GM21515 (cell line): ENCODE results near the gene SAMD4A.

ENCODE experiments used
- ATAC-seq: cut with Tn5 transposase; IDR thresholded peaks from one replicate; pipeline ENCODE4 v1.9.1; 2021; ENCODE audit not compliant: unreplicated experiment

SAMD4A gene

GRCh38 chr14:54566410-54567223, at the start of gene SAMD4A:
TSS of gene SAMD4A (plus strand) at chr14:54567128. CDS start at chr14:54567917, 789 bp downstream.
- peak; percentile 33 for ATAC-seq

- no peak for ATAC-seq
Observed at GRCh38 chr14:54524410-54524809, 42.5 kb upstream of the SAMD4A start.

GRCh38 chr14:54528973-54529372, 38.0 kb upstream of the SAMD4A start:
- no peak for ATAC-seq

- ATAC-seq: no peak
Observed at GRCh38 chr14:54529811-54530210, 37.1 kb upstream of the SAMD4A start.

GRCh38 chr14:54532111-54533012, 34.6 kb upstream of the SAMD4A start:
- peak; percentile 85 for ATAC-seq

GRCh38 chr14:54533100-54533499, 33.8 kb upstream of the SAMD4A start:
- ATAC-seq: no peak

- no peak for ATAC-seq
Observed at GRCh38 chr14:54535126-54535525, 31.8 kb upstream of the SAMD4A start.

GRCh38 chr14:54535646-54536045, 31.3 kb upstream of the SAMD4A start:
- ATAC-seq: no peak

- ATAC-seq: no peak
Observed at GRCh38 chr14:54537651-54538050, 29.3 kb upstream of the SAMD4A start.

GRCh38 chr14:54538055-54538454, 28.9 kb upstream of the SAMD4A start:
- no peak for ATAC-seq

- ATAC-seq: no peak
Observed at GRCh38 chr14:54547583-54547982, 19.3 kb upstream of the SAMD4A start.

- no peak for ATAC-seq
Observed at GRCh38 chr14:54548491-54548890, 18.4 kb upstream of the SAMD4A start.

GRCh38 chr14:54549862-54550261, 17.1 kb upstream of the SAMD4A start:
- ATAC-seq: no peak

- ATAC-seq: no peak
Observed at GRCh38 chr14:54550514-54550913, 16.4 kb upstream of the SAMD4A start.

- no peak for ATAC-seq
Observed at GRCh38 chr14:54554401-54554800, 12.5 kb upstream of the SAMD4A start.

GRCh38 chr14:54555651-54556050, 11.3 kb upstream of the SAMD4A start:
- no peak for ATAC-seq

GRCh38 chr14:54556535-54556934, 10.4 kb upstream of the SAMD4A start:
- ATAC-seq: no peak

- ATAC-seq: no peak
Observed at GRCh38 chr14:54562334-54562733, 4.6 kb upstream of the SAMD4A start.

GRCh38 chr14:54564071-54564867, 2.7 kb upstream of the SAMD4A start:
- ATAC-seq: no peak

- ATAC-seq: peak; percentile 38
Observed at GRCh38 chr14:54564868-54565784, 1.8 kb upstream of the SAMD4A start.
